Panc1 (cell line): Measurements from ENCODE around the gene ECT2. TPM values are rescaled to one million over a fixed set of nuclear protein-coding genes. Genes with fewer than 3 reads are reported as not detected.
A peak's percentile ranks its signal among the peaks of the same experiment; 100 is the strongest.

Source experiments
- ATAC-seq: fragments of 200-7000 bp; cut with Tn5 transposase; 2 replicates; pipeline ENCODE4 v1.9.1; 2020; ENCODE audit warnings: mild to moderate bottlenecking, moderate library complexity
- BruUV-seq: library from RNA; stranded (reverse); fragments of 400-500 nt; replicated peaks from 2 replicates; lab custom pipeline; 2021; lab: Mats Ljungman, UMichigan
- CTCF ChIA-PET: fragments of 300-600 bp; sonication (Branson Sonifier 250); formaldehyde crosslinking; loops from one replicate; lab custom pipeline; 2022; ENCODE audit warnings: antibody characterized with exemption; lab: Charles Lee
- POLR2A ChIA-PET: fragments of 300-600 bp; sonication (Branson Sonifier 250); formaldehyde crosslinking; loops from one replicate; lab custom pipeline; 2022; ENCODE audit warnings: antibody characterized with exemption; lab: Charles Lee
- DNase-seq: peaks from one replicate; pipeline ENCODE4 v3.0.0-alpha.2; 2010; ENCODE audit warnings: low read depth, low spot score
- H3K27ac ChIP-seq: 2 replicates; pipeline ENCODE4 v1.5.1; 2011; ENCODE audit warnings: mild to moderate bottlenecking, low read length, inconsistent platforms
- H3K27me3 ChIP-seq: fragments of 200-500 bp; sonication (Bioruptor generic); 2 replicates; pipeline ENCODE4 v1.6.0; 2014; ENCODE audit warnings: low read length, inconsistent platforms; ENCODE audit not compliant: control insufficient read depth, insufficient read depth
- H3K36me3 ChIP-seq: fragments of 200-500 bp; sonication (Bioruptor generic); 2 replicates; pipeline ENCODE4 v1.5.1; 2014; ENCODE audit warnings: inconsistent platforms, mild to moderate bottlenecking, low read length, moderate library complexity; ENCODE audit not compliant: control insufficient read depth, insufficient read depth
- H3K4me1 ChIP-seq: 2 replicates; pipeline ENCODE4 v1.5.1; 2011; ENCODE audit warnings: inconsistent platforms, mild to moderate bottlenecking, low read length, moderate library complexity; ENCODE audit not compliant: control insufficient read depth, insufficient read depth
- H3K4me3 ChIP-seq, 2 experiments: 2 replicates each; pipeline ENCODE4 v1.5.1; 2011 to 2012; ENCODE audit warnings: low read depth in 2 of 2, low read length in 2 of 2, mild to moderate bottlenecking in 2 of 2, inconsistent platforms in 1 of 2, moderate library complexity in 1 of 2
- H3K9me3 ChIP-seq: fragments of 200-500 bp; sonication (Bioruptor generic); 2 replicates; pipeline ENCODE4 v1.5.1; 2014; ENCODE audit warnings: low read depth, mild to moderate bottlenecking, inconsistent platforms, low read length, moderate library complexity; ENCODE audit not compliant: control insufficient read depth, insufficient read depth
- CTCF ChIP-seq: fragments of 450-650 bp; IDR thresholded peaks from 2 replicates; pipeline ENCODE4 v1.5.1; 2017; ENCODE audit warnings: mild to moderate bottlenecking
- POLR2AphosphoS5 ChIP-seq: IDR thresholded peaks from 2 replicates; pipeline ENCODE4 v1.6.1; 2012; ENCODE audit warnings: mild to moderate bottlenecking, low read depth, low read length, moderate library complexity
- REST ChIP-seq, 2 experiments: IDR thresholded peaks; 2 replicates each; pipeline ENCODE4 v1.6.1; 2011 to 2012; ENCODE audit warnings: low read depth in 2 of 2, control low read depth in 1 of 2, low read length in 1 of 2, mild to moderate bottlenecking in 1 of 2, moderate library complexity in 1 of 2; ENCODE audit not compliant: insufficient read depth in 1 of 2
- SIN3A ChIP-seq: IDR thresholded peaks from 2 replicates; pipeline ENCODE4 v1.6.1; 2012; ENCODE audit warnings: low read depth, mild to moderate bottlenecking, low read length, moderate library complexity, borderline replicate concordance; ENCODE audit not compliant: insufficient read depth
- TCF7L2 ChIP-seq: IDR thresholded peaks from 2 replicates; pipeline ENCODE4 v1.6.1; 2011; ENCODE audit warnings: mild to moderate bottlenecking, low read depth, low read length, inconsistent platforms
- in situ Hi-C: cut with HindIII; loops from 2 replicates; pipeline ENCODE4 v1.10.0; 2016; ENCODE audit warnings: low sequenced_read_pairs, low pct_unique_long_range_greater_than_20kb
- intact Hi-C: fragments of 100-400 bp; cut with micrococcal nuclease; formaldehyde crosslinking; loops from one replicate; pipeline ENCODE4 v1.10.0; 2022; ENCODE audit not compliant: unreplicated experiment
- total RNA-seq: library from RNA; stranded (reverse); gene quantifications from one replicate; pipeline ENCODE4 v1.2.1, GENCODE V29; 2021; ENCODE audit not compliant: unreplicated experiment

Gene ECT2
- total RNA-seq, 1 experiment from 2014 or later: 102 TPM

GRCh38 chr3:172766718-172767405 is 16.3 kb downstream of the ECT2 start:
- peaks cover 90% of the 10 kb centered on the region for H3K36me3 ChIP-seq
- DNase-seq (no peak), ATAC-seq (no peak)
- TSS peak; percentile 10 for BruUV-seq
- CTCF ChIA-PET: no interaction called here
- POLR2A ChIA-PET: no interaction called here
- no peak overlapping the region for H3K27ac ChIP-seq
- no peaks in the 10 kb centered on the region for H3K4me1 ChIP-seq
- H3K27me3 ChIP-seq: no peaks in the 10 kb centered on the region
- intact Hi-C loops: no loop called here
- in situ Hi-C loops: no loop called here
- no peak overlapping the region for H3K4me3 ChIP-seq
- no peak for TF ChIP-seq TCF7L2
- no peak for TF ChIP-seq CTCF
- TF ChIP-seq REST (IDR thresholded peaks at IDR 0.05; ENCODE audit: insufficient read depth in 1 of 2, low read depth in 2 of 2, low read length in 1 of 2): no peak
- TF ChIP-seq SIN3A: no peak
- TF ChIP-seq POLR2AphosphoS5: no peak
- H3K9me3 ChIP-seq: no peaks in the 10 kb centered on the region

- ChIA-PET CTCF (no interaction called here), POLR2A (interaction anchor here (0.7 kb wide), 2 partner anchors 17 to 20 kb away, joined by 4 to 5 read pairs; no protein-coding TSS in a partner anchor)
- no peak for ATAC-seq
- TF ChIP-seq SIN3A (no peak), POLR2AphosphoS5 (no peak), CTCF (no peak), TCF7L2 (no peak), REST (IDR thresholded peaks at IDR 0.05; ENCODE audit: insufficient read depth in 1 of 2, low read depth in 2 of 2, low read length in 1 of 2) (no peak)
- H3K4me3 ChIP-seq: no peak overlapping the region
- in situ Hi-C loops (no loop called here), intact Hi-C loops (loop anchor here (2.0 kb wide), 1 partner anchor 14 kb away; no protein-coding TSS in a partner anchor)
- peaks cover 77% of the 10 kb centered on the region for H3K36me3 ChIP-seq
- H3K27me3 ChIP-seq: no peaks in the 10 kb centered on the region
- no peaks in the 10 kb centered on the region for H3K9me3 ChIP-seq
- no peak overlapping the region for H3K27ac ChIP-seq
- H3K4me1 ChIP-seq: no peaks in the 10 kb centered on the region
- BruUV-seq: no TSS peak
- DNase-seq: no peak
Observed at GRCh38 chr3:172770382-172770781, 19.9 kb downstream of the ECT2 start.
